ENCODE results near the gene B3GALT4. TPM values are rescaled to one million over a fixed set of nuclear protein-coding genes. Genes with fewer than 3 reads are reported as not detected.
A peak's percentile ranks its signal among the peaks of the same experiment; 100 is the strongest.

B3GALT4 gene
- total RNA-seq, 1 experiment from 2014 or later: 1.9 TPM

DNA sequence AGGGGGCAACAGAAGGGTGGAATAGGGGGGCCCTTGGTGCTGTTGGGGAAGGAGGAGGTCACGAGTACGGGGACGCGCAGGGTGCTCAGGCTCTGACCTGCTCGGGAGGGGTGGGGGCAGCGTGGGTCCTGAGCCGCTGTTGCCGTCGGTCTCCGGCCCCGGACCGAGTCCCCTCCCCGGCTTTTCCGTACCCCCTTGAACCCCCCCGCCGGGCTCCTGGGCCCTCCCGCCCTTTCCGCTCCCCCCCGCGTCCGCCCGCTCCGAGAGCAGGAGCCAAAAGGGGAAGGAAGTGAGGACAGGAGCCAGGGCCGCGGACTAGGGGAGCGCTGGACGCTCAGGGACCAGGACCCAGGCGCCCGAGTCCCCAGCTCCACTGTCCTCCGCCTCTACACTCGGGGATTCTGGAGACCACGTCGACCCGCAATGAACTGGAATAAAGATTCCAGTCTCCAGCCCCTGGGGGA lies 21.9 kb downstream of the B3GALT4 start, which contains the start of gene RGL2:
TSS of gene RGL2 (minus strand) at position 170 of the 464 bp plus-strand sequence. CDS start 332 bp downstream, outside the sequence.
- Histone ChIP-seq H3K79me2 (ENCODE audit: insufficient read depth, low read length) (peaks cover 21% of the 10 kb centered on the region), H2AFZ (ENCODE audit: low read depth, low read length, poor library complexity, severe bottlenecking) (no peak within 1 kb of the TSS), H4K20me1 (ENCODE audit: insufficient read depth) (no peaks in the 10 kb centered on the region), H3K27me3 (ENCODE audit: insufficient read depth, low read length) (no peaks in the 10 kb centered on the region), H3K36me3 (ENCODE audit: control insufficient read depth in 1 of 2, insufficient read depth in 2 of 2, low read length in 2 of 2) (peaks cover 3 to 8% of the 10 kb centered on the region in 2 experiments; a peak in 3 of 4 replicates), H3K27ac (ENCODE audit: low read depth, low read length) (peak within 1 kb of the TSS; percentile 96), H3K9me2 (ENCODE audit: insufficient read depth) (no peaks in the 10 kb centered on the region), H3K4me3 (replicated peaks in 1 of 2; ENCODE audit: low read depth in 1 of 2, low read length in 2 of 2) (peak within 1 kb of the TSS; percentile 76 to 85), H3K9me3 (ENCODE audit: control insufficient read depth in 1 of 2, insufficient read depth in 1 of 2, low read depth in 1 of 2, low read length in 2 of 2) (no peaks in the 10 kb centered on the region), H3K4me1 (ENCODE audit: control insufficient read depth in 1 of 2, insufficient read depth in 2 of 2, low read length in 2 of 2) (peaks cover 6 to 26% of the 10 kb centered on the region in 2 experiments; a peak in 3 of 4 replicates), H3K4me2 (ENCODE audit: low read length) (peak within 1 kb of the TSS; percentile 100), H3K9ac (ENCODE audit: low read length) (peak within 1 kb of the TSS; percentile 84)
- no peak for DNase-seq (ENCODE audit: low read depth, low spot score)
- ChIA-PET POLR2A (interaction anchor here (0.9 to 1.6 kb wide), 5 partner anchors 8 to 39 kb away, joined by 3 to 13 read pairs (median 4); partner anchors contain the start of genes B3GALT4, RPS18, VPS52 and ZBTB22), RAD21 (ENCODE audit: low non-redundant PET in 1 of 2, low total read pairs in 2 of 2, uncharacterized antibody in 2 of 2, unreplicated experiment in 2 of 2) (no interaction called here), CTCF (interaction anchor here (0.9 to 1.6 kb wide), 5 partner anchors 10 to 138 kb away, joined by 3 to 11 read pairs (median 9); partner anchors contain the start of genes B3GALT4, PFDN6, WDR46 and ZBTB22)
- TF ChIP-seq JUND (IDR thresholded peaks at IDR 0.05): no peak
- TF ChIP-seq YY1 (IDR thresholded peaks at IDR 0.05; ENCODE audit: extremely low read depth, insufficient replicate concordance, low read depth, low read length): no peak
- ATAC-seq: peak; percentile 16
- no TSS peak for BruUV-seq (replicated peaks)
- intact Hi-C loops (cut with micrococcal nuclease): loop anchor here (1.0 to 5.0 kb wide), 4 partner anchors 16 to 128 kb away; partner anchors contain the start of genes PHF1, RXRB, SLC39A7 and TAPBP

DNA sequence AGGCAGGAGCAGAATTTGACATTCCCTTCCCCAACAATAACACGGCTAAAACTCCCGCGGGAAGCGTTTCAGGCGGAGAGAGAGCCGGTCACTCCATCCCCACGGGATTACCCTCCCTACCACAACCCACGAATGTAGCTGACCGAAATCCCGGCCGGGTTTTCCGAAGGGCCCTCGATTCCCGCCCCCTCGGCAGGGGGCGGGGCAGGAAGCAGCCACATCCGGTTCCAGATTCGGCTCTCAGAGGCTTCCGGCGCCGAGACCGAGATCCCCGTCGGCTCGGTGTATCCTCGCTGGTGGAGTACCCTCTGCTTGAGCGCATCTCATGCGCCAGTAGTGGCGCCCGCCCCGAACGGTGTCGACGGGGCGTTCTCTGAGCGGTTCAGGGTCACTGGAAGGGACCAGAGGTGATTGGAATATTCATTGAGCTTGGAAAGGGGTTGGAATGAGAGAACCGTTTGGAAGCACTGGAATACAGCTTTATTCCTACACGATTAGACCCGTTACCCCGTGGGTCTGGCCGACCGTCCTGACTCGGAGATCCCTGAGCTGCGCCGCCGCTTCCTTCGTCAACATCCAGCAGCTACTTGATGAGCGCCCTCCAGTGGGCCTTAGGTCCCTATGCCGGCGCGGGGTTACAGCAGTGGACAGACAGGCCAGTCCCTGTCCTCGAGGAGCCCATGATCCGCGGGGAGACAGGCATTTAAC lies 22.5 kb downstream of the B3GALT4 start:
- Histone ChIP-seq H3K9ac (ENCODE audit: low read length) (peak overlapping the region; percentile 84), H3K4me1 (ENCODE audit: control insufficient read depth in 1 of 2, insufficient read depth in 2 of 2, low read length in 2 of 2) (peaks cover 6 to 26% of the 10 kb centered on the region in 2 experiments; a peak in 3 of 4 replicates), H3K4me2 (ENCODE audit: low read length) (peak overlapping the region; percentile 100), H3K27me3 (ENCODE audit: insufficient read depth, low read length) (no peaks in the 10 kb centered on the region), H3K4me3 (replicated peaks in 1 of 2; ENCODE audit: low read depth in 1 of 2, low read length in 2 of 2) (peak overlapping the region; percentile 76 to 85), H2AFZ (ENCODE audit: low read depth, low read length, poor library complexity, severe bottlenecking) (no peak overlapping the region), H3K27ac (ENCODE audit: low read depth, low read length) (peak overlapping the region; percentile 96), H4K20me1 (ENCODE audit: insufficient read depth) (no peaks in the 10 kb centered on the region), H3K9me2 (ENCODE audit: insufficient read depth) (no peaks in the 10 kb centered on the region), H3K9me3 (ENCODE audit: control insufficient read depth in 1 of 2, insufficient read depth in 1 of 2, low read depth in 1 of 2, low read length in 2 of 2) (no peaks in the 10 kb centered on the region), H3K36me3 (ENCODE audit: control insufficient read depth in 1 of 2, insufficient read depth in 2 of 2, low read length in 2 of 2) (peaks cover 8 to 9% of the 10 kb centered on the region in 2 experiments; a peak in 3 of 4 replicates), H3K79me2 (ENCODE audit: insufficient read depth, low read length) (peaks cover 21% of the 10 kb centered on the region)
- DNase-seq (ENCODE audit: low read depth, low spot score) (peak; percentile 80), ATAC-seq (peak; percentile 65)
- intact Hi-C loops (cut with micrococcal nuclease): loop anchor here (2.0 to 5.0 kb wide), 3 partner anchors 15 to 128 kb away; partner anchors contain the start of genes PHF1 and TAPBP
- ChIA-PET CTCF (interaction anchor here (0.9 to 1.6 kb wide), 6 partner anchors 10 to 139 kb away, joined by 3 to 11 read pairs (median 6); partner anchors contain the start of genes B3GALT4, PFDN6, WDR46 and ZBTB22), POLR2A (interaction anchor here (0.8 to 1.6 kb wide), 8 partner anchors 9 to 155 kb away, joined by 3 to 13 read pairs (median 4); partner anchors contain the start of genes B3GALT4, PFDN6, RPS18 and VPS52), RAD21 (ENCODE audit: low non-redundant PET in 1 of 2, low total read pairs in 2 of 2, uncharacterized antibody in 2 of 2, unreplicated experiment in 2 of 2) (interaction anchor here in 1 of 2 experiments (0.8 kb wide), 1 partner anchor 19 kb away, joined by 3 read pairs; the partner anchor contains the start of gene ZBTB22)
- BruUV-seq (replicated peaks): TSS peak; percentile 88
- TF ChIP-seq, protein P1, sequence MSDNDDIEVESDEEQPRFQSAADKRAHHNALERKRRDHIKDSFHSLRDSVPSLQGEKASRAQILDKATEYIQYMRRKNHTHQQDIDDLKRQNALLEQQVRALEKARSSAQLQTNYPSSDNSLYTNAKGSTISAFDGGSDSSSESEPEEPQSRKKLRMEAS (IDR thresholded peaks at IDR 0.05): no peak
- TF ChIP-seq CBX3 (IDR thresholded peaks at IDR 0.05; ENCODE audit: low read depth) (no peak), EZH2phosphoT487 (IDR thresholded peaks at IDR 0.05; ENCODE audit: borderline replicate concordance) (no peak), JUND (IDR thresholded peaks at IDR 0.05) (no peak), YY1 (IDR thresholded peaks at IDR 0.05; ENCODE audit: extremely low read depth, insufficient replicate concordance, low read depth, low read length) (peak; percentile 51), POLR2A (IDR thresholded peaks at IDR 0.05; ENCODE audit: borderline replicate concordance, extremely low read depth, insufficient read depth, insufficient read length) (peak; percentile 80), ZFX (IDR thresholded peaks at IDR 0.05) (no peak), SP1 (IDR thresholded peaks at IDR 0.05; ENCODE audit: low read depth) (no peak)
- TF ChIP-seq, protein P2, sequence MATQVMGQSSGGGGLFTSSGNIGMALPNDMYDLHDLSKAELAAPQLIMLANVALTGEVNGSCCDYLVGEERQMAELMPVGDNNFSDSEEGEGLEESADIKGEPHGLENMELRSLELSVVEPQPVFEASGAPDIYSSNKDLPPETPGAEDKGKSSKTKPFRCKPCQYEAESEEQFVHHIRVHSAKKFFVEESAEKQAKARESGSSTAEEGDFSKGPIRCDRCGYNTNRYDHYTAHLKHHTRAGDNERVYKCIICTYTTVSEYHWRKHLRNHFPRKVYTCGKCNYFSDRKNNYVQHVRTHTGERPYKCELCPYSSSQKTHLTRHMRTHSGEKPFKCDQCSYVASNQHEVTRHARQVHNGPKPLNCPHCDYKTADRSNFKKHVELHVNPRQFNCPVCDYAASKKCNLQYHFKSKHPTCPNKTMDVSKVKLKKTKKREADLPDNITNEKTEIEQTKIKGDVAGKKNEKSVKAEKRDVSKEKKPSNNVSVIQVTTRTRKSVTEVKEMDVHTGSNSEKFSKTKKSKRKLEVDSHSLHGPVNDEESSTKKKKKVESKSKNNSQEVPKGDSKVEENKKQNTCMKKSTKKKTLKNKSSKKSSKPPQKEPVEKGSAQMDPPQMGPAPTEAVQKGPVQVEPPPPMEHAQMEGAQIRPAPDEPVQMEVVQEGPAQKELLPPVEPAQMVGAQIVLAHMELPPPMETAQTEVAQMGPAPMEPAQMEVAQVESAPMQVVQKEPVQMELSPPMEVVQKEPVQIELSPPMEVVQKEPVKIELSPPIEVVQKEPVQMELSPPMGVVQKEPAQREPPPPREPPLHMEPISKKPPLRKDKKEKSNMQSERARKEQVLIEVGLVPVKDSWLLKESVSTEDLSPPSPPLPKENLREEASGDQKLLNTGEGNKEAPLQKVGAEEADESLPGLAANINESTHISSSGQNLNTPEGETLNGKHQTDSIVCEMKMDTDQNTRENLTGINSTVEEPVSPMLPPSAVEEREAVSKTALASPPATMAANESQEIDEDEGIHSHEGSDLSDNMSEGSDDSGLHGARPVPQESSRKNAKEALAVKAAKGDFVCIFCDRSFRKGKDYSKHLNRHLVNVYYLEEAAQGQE (IDR thresholded peaks at IDR 0.05; ENCODE audit: low read depth): no peak
- TF ChIP-seq, protein P3, sequence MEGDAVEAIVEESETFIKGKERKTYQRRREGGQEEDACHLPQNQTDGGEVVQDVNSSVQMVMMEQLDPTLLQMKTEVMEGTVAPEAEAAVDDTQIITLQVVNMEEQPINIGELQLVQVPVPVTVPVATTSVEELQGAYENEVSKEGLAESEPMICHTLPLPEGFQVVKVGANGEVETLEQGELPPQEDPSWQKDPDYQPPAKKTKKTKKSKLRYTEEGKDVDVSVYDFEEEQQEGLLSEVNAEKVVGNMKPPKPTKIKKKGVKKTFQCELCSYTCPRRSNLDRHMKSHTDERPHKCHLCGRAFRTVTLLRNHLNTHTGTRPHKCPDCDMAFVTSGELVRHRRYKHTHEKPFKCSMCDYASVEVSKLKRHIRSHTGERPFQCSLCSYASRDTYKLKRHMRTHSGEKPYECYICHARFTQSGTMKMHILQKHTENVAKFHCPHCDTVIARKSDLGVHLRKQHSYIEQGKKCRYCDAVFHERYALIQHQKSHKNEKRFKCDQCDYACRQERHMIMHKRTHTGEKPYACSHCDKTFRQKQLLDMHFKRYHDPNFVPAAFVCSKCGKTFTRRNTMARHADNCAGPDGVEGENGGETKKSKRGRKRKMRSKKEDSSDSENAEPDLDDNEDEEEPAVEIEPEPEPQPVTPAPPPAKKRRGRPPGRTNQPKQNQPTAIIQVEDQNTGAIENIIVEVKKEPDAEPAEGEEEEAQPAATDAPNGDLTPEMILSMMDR (IDR thresholded peaks at IDR 0.05 in 2 of 3, conservative IDR thresholded peaks at IDR 0.05 in 1 of 3; ENCODE audit: borderline replicate concordance in 1 of 3, insufficient read depth in 1 of 3, low read depth in 2 of 3, low read length in 2 of 3): peak in 2 of 3 experiments; percentile 80 to 86; a peak in 4 of 6 replicates

Measured in HCT116 (cell line).